GM08714 (cell line): Measurements from ENCODE around the gene RAB38.

Experiments used
- H3K4me3 ChIP-seq: fragments of 200-500 bp; sonication (Bioruptor generic); 2 replicates; pipeline ENCODE4 v1.5.1; 2014; ENCODE audit warnings: mild to moderate bottlenecking, low read length, inconsistent platforms
- ZNF274 ChIP-seq: IDR thresholded peaks from 2 replicates; pipeline ENCODE4 v1.6.1; 2012; ENCODE audit warnings: mild to moderate bottlenecking, low read depth, low read length

Gene RAB38

GRCh38 chr11:88103337-88104206, 71.7 kb downstream of the RAB38 start:
- TF ChIP-seq ZNF274: no peak
- H3K4me3 ChIP-seq: no peak overlapping the region

GRCh38 chr11:88102598-88102934, 72.7 kb downstream of the RAB38 start:
- H3K4me3 ChIP-seq: no peak overlapping the region
- no peak for TF ChIP-seq ZNF274

GRCh38 chr11:88101881-88102597, 73.2 kb downstream of the RAB38 start:
- TF ChIP-seq ZNF274: no peak
- H3K4me3 ChIP-seq: no peak overlapping the region

GRCh38 chr11:88100151-88100550, 75.1 kb downstream of the RAB38 start:
- no peak overlapping the region for H3K4me3 ChIP-seq
- no peak for TF ChIP-seq ZNF274

GRCh38 chr11:88098289-88098688, 77.0 kb downstream of the RAB38 start:
- H3K4me3 ChIP-seq: no peak overlapping the region
- TF ChIP-seq ZNF274: no peak

GRCh38 chr11:88089134-88089533, 86.1 kb downstream of the RAB38 start:
- H3K4me3 ChIP-seq: no peak overlapping the region
- TF ChIP-seq ZNF274: no peak

GRCh38 chr11:88087337-88087736, 87.9 kb downstream of the RAB38 start:
- no peak for TF ChIP-seq ZNF274

GRCh38 chr11:88086297-88086696, 88.9 kb downstream of the RAB38 start:
- no peak for TF ChIP-seq ZNF274
- H3K4me3 ChIP-seq: no peak overlapping the region

More at GRCh38 chr11:88087337-88087736, 87.9 kb downstream of the RAB38 start:
- H3K4me3 ChIP-seq: no peak overlapping the region

- no peak for TF ChIP-seq ZNF274
Observed at GRCh38 chr11:88070437-88070836, 104.8 kb downstream of the RAB38 start.

GRCh38 chr11:88068848-88069554, 106.2 kb downstream of the RAB38 start:
- no peak for TF ChIP-seq ZNF274
- H3K4me3 ChIP-seq: no peak overlapping the region

More at GRCh38 chr11:88070437-88070836, 104.8 kb downstream of the RAB38 start:
- no peak overlapping the region for H3K4me3 ChIP-seq

- H3K4me3 ChIP-seq: no peak overlapping the region
Observed at GRCh38 chr11:88066090-88066489, 109.2 kb downstream of the RAB38 start.

GRCh38 chr11:88064097-88064705, 111.0 kb downstream of the RAB38 start:
- no peak for TF ChIP-seq ZNF274
- H3K4me3 ChIP-seq: no peak overlapping the region

More at GRCh38 chr11:88066090-88066489, 109.2 kb downstream of the RAB38 start:
- no peak for TF ChIP-seq ZNF274
